ENCODE results near the gene ATG10. TPM values are rescaled to one million over a fixed set of nuclear protein-coding genes. Genes with fewer than 3 reads are reported as not detected.

Gene ATG10
- polyA plus RNA-seq, 1 of the 3 experiments (the other 2 are of a cell fraction): 3.2 TPM

- peak overlapping the region; percentile 94 for H3K9ac ChIP-seq
- H4K20me1 ChIP-seq (ENCODE audit: insufficient read depth): no peaks in the 10 kb centered on the region
- CTCF ChIA-PET: interaction anchor here (1.0 to 2.5 kb wide), 2 partner anchors 114 to 433 kb away, joined by 3 to 14 read pairs; no protein-coding TSS in a partner anchor
- peak overlapping the region; percentile 92 to 96 for H3K27ac ChIP-seq (ENCODE audit: low read depth in 2 of 2, low read length in 1 of 2)
- DNase-seq: peak; percentile 41
- H3K4me1 ChIP-seq (ENCODE audit: control insufficient read depth in 1 of 2, insufficient read depth in 2 of 2, low read depth in 1 of 2, low read length in 1 of 2): peaks cover 0 to 8% of the 10 kb centered on the region in 2 experiments; a peak in 3 of 4 replicates
- peak overlapping the region; percentile 80 to 84 for H3K4me3 ChIP-seq (ENCODE audit: low read depth in 2 of 2, low read length in 1 of 2)
- H3K9me2 ChIP-seq: no peaks in the 10 kb centered on the region
- H3K79me2 ChIP-seq (ENCODE audit: insufficient read depth): peaks cover 17% of the 10 kb centered on the region; the same call in 1 of the 2 replicates
- no peaks in the 10 kb centered on the region for H3K27me3 ChIP-seq (ENCODE audit: insufficient read depth)
- H2AFZ ChIP-seq (ENCODE audit: low read depth): peak overlapping the region; percentile 89
- H3K36me3 ChIP-seq (replicated peaks in 1 of 2; ENCODE audit: control insufficient read depth in 1 of 2, insufficient read depth in 2 of 2, low read length in 1 of 2): peaks cover 0 to under 1% of the 10 kb centered on the region in 2 experiments
- TF ChIP-seq CTCF (IDR thresholded peaks at IDR 0.05) (no peak), EP300 (IDR thresholded peaks at IDR 0.05; ENCODE audit: borderline replicate concordance in 1 of 2, low read depth in 1 of 2, low read length in 1 of 2) (no peak), RCOR1 (IDR thresholded peaks at IDR 0.05; ENCODE audit: low read length) (0 out of 2 replicates have a peak, but pooled peaks have one; percentile 6), RAD21 (IDR thresholded peaks at IDR 0.05; ENCODE audit: low read length) (0 out of 2 replicates have a peak, but pooled peaks have one; percentile 7), JUND (IDR thresholded peaks at IDR 0.05) (no peak), YY1 (IDR thresholded peaks at IDR 0.05; ENCODE audit: low read depth) (no peak), TEAD4 (IDR thresholded peaks at IDR 0.05; ENCODE audit: borderline replicate concordance, insufficient read depth) (no peak)
- WGBS (ENCODE audit: low lambda C conversion rate): 1% methylated on average over 11 of the region's 11 CpGs
- POLR2A ChIA-PET: interaction anchor here (0.7 to 1.2 kb wide), 6 partner anchors 40 to 220 kb away, joined by 3 to 16 read pairs (median 7); partner anchors contain the start of gene SSBP2
- H3K4me2 ChIP-seq: peak overlapping the region; percentile 82
- H3F3A ChIP-seq (replicated peaks; ENCODE audit: insufficient read depth): peaks cover 7% of the 10 kb centered on the region
- no peaks in the 10 kb centered on the region for H3K9me3 ChIP-seq
These were observed 612 bp upstream of the ATG10 start for GRCh38 chr5:81971111-81971711.

- H3K79me2 ChIP-seq (ENCODE audit: insufficient read depth): peaks cover 17% of the 10 kb centered on the region; the same call in 1 of the 2 replicates
- TF ChIP-seq MAX (IDR thresholded peaks at IDR 0.05; ENCODE audit: low read depth): no peak
- TF ChIP-seq SIN3A (IDR thresholded peaks at IDR 0.05; ENCODE audit: borderline replicate concordance, low read depth, low read length): 0 out of 2 replicates have a peak, but pooled peaks have one; percentile 12
- ChIA-PET POLR2A (interaction anchor here (0.9 to 1.2 kb wide), 5 partner anchors 8 to 222 kb away, joined by 3 to 16 read pairs (median 5); partner anchors contain the start of gene SSBP2), CTCF (interaction anchor here (1.0 to 2.5 kb wide), 2 partner anchors 116 to 122 kb away, joined by 3 to 14 read pairs; no protein-coding TSS in a partner anchor)
- H3K9me2 ChIP-seq: no peaks in the 10 kb centered on the region
- DNase-seq: no peak
- 0% methylated on average over 2 of the region's 9 CpGs for WGBS (ENCODE audit: low lambda C conversion rate)
- H3K9me3 ChIP-seq: no peaks in the 10 kb centered on the region
- H3K4me1 ChIP-seq (ENCODE audit: control insufficient read depth in 1 of 2, insufficient read depth in 2 of 2, low read depth in 1 of 2, low read length in 1 of 2): peaks cover 0 to 8% of the 10 kb centered on the region in 2 experiments; a peak in 3 of 4 replicates
- peak overlapping the region; percentile 80 to 84 for H3K4me3 ChIP-seq (ENCODE audit: low read depth in 2 of 2, low read length in 1 of 2)
- H3F3A ChIP-seq (replicated peaks; ENCODE audit: insufficient read depth): peaks cover 7% of the 10 kb centered on the region
- no peaks in the 10 kb centered on the region for H3K27me3 ChIP-seq (ENCODE audit: insufficient read depth)
- peak overlapping the region; percentile 82 for H3K4me2 ChIP-seq
- peak overlapping the region; percentile 89 for H2AFZ ChIP-seq (ENCODE audit: low read depth)
- H3K36me3 ChIP-seq (replicated peaks in 1 of 2; ENCODE audit: control insufficient read depth in 1 of 2, insufficient read depth in 2 of 2, low read length in 1 of 2): peaks cover 2 to 7% of the 10 kb centered on the region in 2 experiments
- H3K27ac ChIP-seq (ENCODE audit: low read depth in 2 of 2, low read length in 1 of 2): peak overlapping the region; percentile 92 to 98
- H4K20me1 ChIP-seq (ENCODE audit: insufficient read depth): no peaks in the 10 kb centered on the region
- H3K9ac ChIP-seq: peak overlapping the region; percentile 94
These were observed 615 bp downstream of the ATG10 start for GRCh38 chr5:81972492-81972783.
